ENCODE results near the gene PLPP2. TPM values are rescaled to one million over a fixed set of nuclear protein-coding genes. Genes with fewer than 3 reads are reported as not detected.

Gene PLPP2
- total and polyA plus RNA-seq, 11 donors: 0.09 to 4.1 (median 0.99) TPM

- ATAC-seq: no peak
Measured at GRCh38 chr19:279231-279630, 12.0 kb downstream of the PLPP2 start.

DNA sequence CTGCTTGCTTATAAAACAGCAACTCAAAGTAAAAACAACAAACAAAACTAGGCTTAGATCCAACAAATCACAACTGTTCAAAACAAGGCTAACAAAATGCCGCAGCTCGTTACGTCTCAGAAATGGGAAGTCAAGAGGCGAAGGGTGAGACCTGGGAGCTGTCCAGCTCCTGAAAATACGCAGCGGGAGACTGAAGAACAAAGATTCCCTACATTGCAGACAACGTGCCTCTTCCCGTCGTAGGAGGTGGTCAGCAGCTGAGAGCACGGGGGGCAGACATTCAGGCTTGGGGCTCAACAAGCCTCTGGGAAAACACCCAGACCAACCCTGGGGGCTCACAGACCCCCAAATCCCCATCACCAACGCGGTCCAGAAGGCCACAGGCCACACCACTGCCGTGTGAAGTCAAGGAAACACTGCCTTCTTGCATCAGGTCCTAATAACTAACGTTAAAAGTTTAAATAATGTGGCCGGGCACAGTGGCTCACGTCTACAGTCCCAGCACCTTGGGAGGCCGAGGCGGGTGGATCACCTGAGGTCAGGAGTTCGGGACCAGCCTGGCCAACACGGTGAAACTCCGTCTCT lies 13.5 kb downstream of the PLPP2 start:
- Histone ChIP-seq H3K9me3 (no peaks in the 10 kb centered on the region), H3K27me3 (peaks cover 0 to 34% (median 11%) of the 10 kb centered on the region in 9 donors), H3K27ac (no peak overlapping the region), H3K4me3 (no peak overlapping the region), H3K36me3 (no peaks in the 10 kb centered on the region), H3K4me1 (no peaks in the 10 kb centered on the region)
- TF ChIP-seq POLR2A (IDR thresholded peaks at IDR 0.05) (no peak), CTCF (IDR thresholded peaks at IDR 0.05) (no peak)
- WGBS, 4 donors: 34 to 47% (median 37%) methylated on average over 21 of the region's 21 CpGs
- intact Hi-C loops (cut with DNase I): no loop called here
- ATAC-seq: no peak
- no peak for DNase-seq

More at GRCh38 chr19:279231-279630, 12.0 kb downstream of the PLPP2 start:
- H3K27me3 ChIP-seq: peaks cover 0 to 34% (median 11%) of the 10 kb centered on the region in 9 donors
- H3K9me3 ChIP-seq: no peaks in the 10 kb centered on the region
- intact Hi-C loops (cut with DNase I): no loop called here
- TF ChIP-seq CTCF (IDR thresholded peaks at IDR 0.05) (no peak), POLR2A (IDR thresholded peaks at IDR 0.05) (no peak)
- H3K36me3 ChIP-seq: no peaks in the 10 kb centered on the region
- DNase-seq: no peak
- no peak overlapping the region for H3K4me3 ChIP-seq
- no peak overlapping the region for H3K27ac ChIP-seq
- 75 to 85% (median 82%) methylated on average over 8 of the region's 8 CpGs for WGBS, 4 donors
- no peaks in the 10 kb centered on the region for H3K4me1 ChIP-seq

- 69 to 93% (median 77%) methylated on average over 4 to 7 of the region's 7 CpGs for WGBS, 4 donors
- no peak for TF ChIP-seq CTCF (IDR thresholded peaks at IDR 0.05)
- TF ChIP-seq POLR2A (IDR thresholded peaks at IDR 0.05): no peak
- intact Hi-C loops (cut with DNase I): no loop called here
- no peaks in the 10 kb centered on the region for H3K4me1 ChIP-seq
- H3K36me3 ChIP-seq: no peaks in the 10 kb centered on the region
- no peak overlapping the region for H3K4me3 ChIP-seq
- H3K27me3 ChIP-seq: peaks cover 0 to 34% (median 11%) of the 10 kb centered on the region in 9 donors
- no peak for DNase-seq
- H3K27ac ChIP-seq: no peak overlapping the region
- H3K9me3 ChIP-seq: no peaks in the 10 kb centered on the region
- ATAC-seq: no peak
Measured at GRCh38 chr19:277131-277530, 14.1 kb downstream of the PLPP2 start.

GRCh38 chr19:275958-276646 lies 15.1 kb downstream of the PLPP2 start:
- H3K4me1 ChIP-seq: no peaks in the 10 kb centered on the region
- WGBS, 4 donors: 85 to 91% (median 87%) methylated on average over 19 of the region's 19 CpGs
- ATAC-seq (no peak), DNase-seq (no peak)
- intact Hi-C loops (cut with DNase I): no loop called here
- TF ChIP-seq CTCF (IDR thresholded peaks at IDR 0.05) (no peak), POLR2A (IDR thresholded peaks at IDR 0.05) (no peak)
- peaks cover 0 to 31% (median 11%) of the 10 kb centered on the region in 9 donors for H3K27me3 ChIP-seq
- no peak overlapping the region for H3K4me3 ChIP-seq
- no peak overlapping the region for H3K27ac ChIP-seq
- H3K9me3 ChIP-seq: no peaks in the 10 kb centered on the region
- no peaks in the 10 kb centered on the region for H3K36me3 ChIP-seq

All from heart left ventricle (tissue), 16 donors.